Esophagus squamous epithelium (tissue), 4 donors: ENCODE measurements around the gene EED.

Source experiments
- CTCF ChIP-seq, 6 experiments: fragments of 450-650 bp in 4 of 6; fragments of 200-600 bp in 2 of 6; sonication (generic) in 2 of 6; IDR thresholded peaks; one replicate each; pipeline ENCODE4 v1.5.1; 2016 to 2019; ENCODE audit warnings: antibody characterized with exemption in 6 of 6, mild to moderate bottlenecking in 4 of 6, moderate library complexity in 4 of 6
- POLR2A ChIP-seq, 4 donors: fragments of 450-650 bp; IDR thresholded peaks; one replicate each; pipeline ENCODE4 v1.6.1; 2017; ENCODE audit warnings: antibody characterized with exemption in 4 of 4, mild to moderate bottlenecking in 4 of 4, moderate library complexity in 3 of 4

GRCh38 chr11:86244063-86244521 lies 461 bp upstream of the EED start:
- TF ChIP-seq CTCF (IDR thresholded peaks at IDR 0.05) (no peak), POLR2A (IDR thresholded peaks at IDR 0.05) (no peak)
